HCT116 (cell line): Measurements from ENCODE around the gene TARBP1.

ENCODE experiments used
- CTCF ChIP-seq, 3 experiments: fragments of 200-600 bp in 1 of 3; sonication (generic) in 1 of 3; IDR thresholded peaks in 2 of 3; conservative IDR thresholded peaks in 1 of 3; 2 replicates each; pipeline ENCODE4 v1.5.1; 2012 to 2017; ENCODE audit warnings: low read depth in 2 of 3, low read length in 2 of 3, antibody characterized with exemption in 1 of 3, borderline replicate concordance in 1 of 3, control low read depth in 1 of 3, mild to moderate bottlenecking in 1 of 3, mixed read lengths in 1 of 3, mixed run types in 1 of 3, moderate library complexity in 1 of 3; ENCODE audit not compliant: insufficient read depth in 1 of 3
- EZH2 ChIP-seq: fragments of 200-600 bp; sonication (generic); IDR thresholded peaks from 2 replicates; pipeline ENCODE4 v1.6.1; 2017; ENCODE audit warnings: antibody characterized with exemption, mixed run types
- FOSL1 ChIP-seq: IDR thresholded peaks from 2 replicates; pipeline ENCODE4 v1.6.1; 2012; ENCODE audit warnings: low read depth
- JUND ChIP-seq: IDR thresholded peaks from 2 replicates; pipeline ENCODE4 v1.6.1; 2012
- POLR2A ChIP-seq: IDR thresholded peaks from 2 replicates; pipeline ENCODE4 v1.7.0; 2011; ENCODE audit warnings: borderline replicate concordance; ENCODE audit not compliant: insufficient read depth, insufficient read length; ENCODE audit errors: extremely low read depth
- SIN3A ChIP-seq: IDR thresholded peaks from 2 replicates; pipeline ENCODE4 v1.6.1; 2012; ENCODE audit warnings: low read depth
- ZFX ChIP-seq: fragments of 450-650 bp; IDR thresholded peaks from 2 replicates; pipeline ENCODE4 v1.6.1; 2017
- TF ChIP-seq, protein P1 (sequence below): IDR thresholded peaks from 2 replicates; pipeline ENCODE4 v1.6.1; 2012

DNA sequence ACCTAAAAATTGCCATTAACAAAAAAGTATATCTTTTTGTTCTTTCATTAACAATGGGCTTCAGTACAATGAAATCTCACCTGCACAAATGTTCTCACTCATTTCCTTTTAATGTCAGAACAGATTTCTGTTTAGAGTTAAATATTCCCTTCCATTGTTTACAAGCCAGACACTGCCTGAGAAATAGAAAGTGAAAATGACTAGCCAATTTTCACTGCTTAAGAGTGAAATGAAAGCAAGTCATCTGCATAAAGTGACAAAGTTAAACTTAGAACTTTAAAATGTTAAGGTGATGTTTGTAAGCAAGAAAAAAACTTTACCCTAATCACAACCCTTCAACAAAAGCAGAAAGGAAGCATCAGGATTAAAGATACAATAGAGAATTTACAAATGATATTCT lies 78.2 kb downstream of the TARBP1 start:
- TF ChIP-seq JUND (no peak), EZH2 (no peak), ZFX (no peak), POLR2A (no peak), CTCF (IDR thresholded peaks at IDR 0.05 in 2 of 3, conservative IDR thresholded peaks at IDR 0.05 in 1 of 3; ENCODE audit: borderline replicate concordance in 1 of 3, insufficient read depth in 1 of 3, low read depth in 2 of 3, low read length in 2 of 3) (no peak), FOSL1 (no peak), SIN3A (no peak)
- TF ChIP-seq, protein P1, sequence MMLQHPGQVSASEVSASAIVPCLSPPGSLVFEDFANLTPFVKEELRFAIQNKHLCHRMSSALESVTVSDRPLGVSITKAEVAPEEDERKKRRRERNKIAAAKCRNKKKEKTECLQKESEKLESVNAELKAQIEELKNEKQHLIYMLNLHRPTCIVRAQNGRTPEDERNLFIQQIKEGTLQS: no peak
